Activated CD4-positive, CD25-positive, alpha-beta regulatory T cell (primary cell): ENCODE results near the gene GNLY.
"Not testable (repeated sequence)": the region's sequence is repeated elsewhere in the genome, so short reads cannot be mapped to it uniquely, and the experiment has no call there.

Experiments used
- DNase-seq, 4 experiments: peaks; one replicate each; lab custom pipeline; 2025; lab: John Stamatoyannopoulos, UW

Gene GNLY

DNA sequence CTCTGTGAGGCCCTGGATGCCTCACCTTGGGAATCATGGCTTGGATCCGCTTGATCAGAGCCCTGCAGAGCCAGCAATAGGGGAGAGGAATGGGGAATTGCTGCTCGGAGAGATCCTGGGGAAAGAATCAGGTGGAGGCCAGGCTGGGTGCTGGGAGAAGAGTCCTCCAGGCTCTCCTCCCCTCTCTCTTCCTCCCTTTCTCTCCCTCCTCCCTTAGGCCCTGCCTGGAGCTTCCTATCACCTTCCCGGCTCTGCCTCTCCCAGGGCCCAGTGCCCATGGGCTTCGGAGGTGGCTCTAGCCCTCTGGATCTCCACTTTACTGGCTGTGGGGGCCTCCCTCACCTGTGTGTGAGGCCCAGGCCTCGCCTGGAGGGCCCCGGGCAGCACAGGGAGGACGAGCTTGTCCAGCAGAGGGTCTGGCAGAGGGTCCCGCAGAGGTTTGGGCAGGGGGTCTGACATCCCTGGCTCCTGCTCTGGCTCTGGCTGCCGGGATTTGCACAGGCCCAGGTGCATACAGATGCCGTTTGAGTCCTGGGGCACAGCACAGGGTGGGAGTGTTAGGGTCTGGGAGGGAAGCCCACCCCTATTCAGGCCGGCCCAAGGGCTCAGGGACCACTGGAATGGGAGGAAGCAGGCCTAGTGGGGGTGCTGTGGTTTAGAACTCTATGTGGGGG is 28.8 kb upstream of the GNLY start:
- no peak for DNase-seq

DNA sequence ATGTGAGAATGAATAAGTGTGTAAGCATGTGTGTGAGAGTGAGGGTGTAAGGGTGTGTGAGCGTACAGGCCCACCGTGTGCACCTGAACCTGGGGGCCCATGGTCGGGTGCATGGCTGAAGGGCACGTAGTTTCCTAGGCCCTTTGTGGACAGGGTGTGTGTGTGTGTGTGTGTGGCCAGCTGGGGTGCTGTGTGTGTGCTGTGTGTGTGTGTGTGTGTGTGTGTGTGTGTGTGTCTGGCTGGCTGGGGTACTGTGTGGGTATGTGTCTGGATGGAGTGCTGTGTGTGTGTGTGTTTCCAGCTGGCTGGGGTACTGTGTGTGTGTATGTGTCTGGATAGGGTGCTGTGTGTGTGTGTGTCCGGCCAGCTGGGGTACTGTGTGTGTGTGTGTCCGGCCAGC is 28.1 kb upstream of the GNLY start:
- no peak for DNase-seq

DNA sequence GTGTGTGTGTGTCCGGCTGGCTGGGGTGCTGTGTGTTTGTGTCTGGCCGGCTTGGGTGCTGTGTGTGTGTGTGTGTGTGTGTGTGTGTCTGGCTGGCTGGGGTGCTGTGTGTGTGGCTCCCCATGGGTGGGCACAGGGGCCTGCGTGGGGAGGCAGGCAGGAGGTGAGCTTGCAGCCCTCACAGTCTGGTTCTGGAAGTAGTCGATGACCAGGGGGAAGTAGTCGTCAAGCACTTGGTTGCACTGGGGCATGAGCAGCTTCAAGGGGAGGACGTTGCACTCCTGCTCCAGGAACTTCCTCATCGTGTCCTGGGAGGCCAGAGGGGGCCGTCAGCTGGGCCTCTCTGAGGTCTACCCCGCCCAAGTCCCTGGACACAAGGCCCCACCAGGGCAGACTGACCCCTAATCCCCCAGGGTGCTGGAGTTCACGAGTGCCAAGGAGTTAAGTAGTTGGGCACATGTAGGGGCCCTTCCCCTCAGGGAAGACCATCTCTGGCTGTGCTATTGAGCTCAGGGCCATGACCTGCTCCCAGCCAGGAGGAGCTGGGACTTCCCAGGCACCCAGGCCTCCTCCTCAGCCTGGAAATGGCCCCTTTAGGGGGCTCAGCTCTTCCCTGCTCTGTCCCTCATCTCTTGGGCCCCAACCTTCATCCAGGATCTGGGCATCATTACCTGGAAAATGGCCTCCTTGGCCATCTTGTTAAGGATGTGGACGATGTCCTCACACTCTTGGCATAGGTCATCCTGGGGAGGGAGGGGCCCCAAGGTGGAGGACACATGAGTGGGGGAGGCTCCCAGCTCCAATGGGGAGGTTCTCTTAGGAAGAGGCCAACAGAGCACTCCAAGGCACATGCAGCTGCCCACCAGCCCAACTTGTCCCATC is 27.5 kb upstream of the GNLY start:
- no peak for DNase-seq

DNA sequence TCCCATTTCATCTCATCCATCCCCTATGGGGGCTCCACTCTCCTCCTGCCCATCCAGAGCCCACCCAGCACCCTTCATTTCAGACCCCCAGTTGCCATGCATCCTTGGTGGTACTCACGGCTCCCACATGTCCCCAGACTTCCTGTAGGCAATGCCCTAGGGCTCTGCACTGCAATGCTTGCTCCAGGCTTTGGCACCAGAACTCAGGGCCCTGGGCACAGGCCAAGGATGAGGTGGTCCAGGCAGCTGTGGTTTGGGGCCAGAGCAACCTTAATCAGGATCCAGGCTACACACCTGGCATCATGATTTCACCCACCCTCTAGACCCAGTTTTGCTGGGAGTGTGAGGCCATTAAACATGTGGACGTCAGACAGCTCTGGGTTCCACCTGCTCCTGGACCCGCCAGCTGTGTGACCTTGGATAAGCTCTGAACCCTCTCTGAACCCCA is 26.6 kb upstream of the GNLY start:
- DNase-seq, result no peak

GRCh38 chr2:85668009-85668856 is 25.9 kb upstream of the GNLY start, which contains the start of gene SFTPB:
SFTPB (minus strand) TSS chr2:85668199; CDS start chr2:85668183, 16 bp downstream.
- DNase-seq, result no peak

- no peak for DNase-seq
These were observed 25.4 kb upstream of the GNLY start for GRCh38 chr2:85668857-85669142.

DNA sequence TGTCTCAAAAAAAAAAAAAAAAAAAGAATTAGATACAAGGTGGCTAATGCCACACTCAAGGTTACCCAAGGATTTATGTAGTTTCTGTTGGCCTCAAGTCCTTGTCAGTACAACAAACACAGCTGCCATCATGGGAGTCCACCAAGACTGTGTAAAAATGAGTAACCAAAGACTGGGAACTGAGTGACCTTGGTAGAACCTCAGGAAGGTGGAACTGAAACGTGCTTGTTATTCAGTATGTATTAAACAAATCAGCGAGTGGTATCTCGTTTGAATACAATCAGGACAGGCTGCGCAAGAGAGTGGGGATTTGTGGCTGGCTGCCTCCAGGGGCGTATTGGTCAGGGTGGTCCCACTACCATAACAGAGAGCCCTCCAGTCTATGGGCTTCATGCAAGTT is 24.6 kb upstream of the GNLY start:
- DNase-seq, result no peak

- DNase-seq, result not testable (repeated sequence)
These were observed 23.7 kb upstream of the GNLY start for GRCh38 chr2:85670416-85670815.

- no peak for DNase-seq
These were observed 21.7 kb upstream of the GNLY start for GRCh38 chr2:85672456-85672855.

DNA sequence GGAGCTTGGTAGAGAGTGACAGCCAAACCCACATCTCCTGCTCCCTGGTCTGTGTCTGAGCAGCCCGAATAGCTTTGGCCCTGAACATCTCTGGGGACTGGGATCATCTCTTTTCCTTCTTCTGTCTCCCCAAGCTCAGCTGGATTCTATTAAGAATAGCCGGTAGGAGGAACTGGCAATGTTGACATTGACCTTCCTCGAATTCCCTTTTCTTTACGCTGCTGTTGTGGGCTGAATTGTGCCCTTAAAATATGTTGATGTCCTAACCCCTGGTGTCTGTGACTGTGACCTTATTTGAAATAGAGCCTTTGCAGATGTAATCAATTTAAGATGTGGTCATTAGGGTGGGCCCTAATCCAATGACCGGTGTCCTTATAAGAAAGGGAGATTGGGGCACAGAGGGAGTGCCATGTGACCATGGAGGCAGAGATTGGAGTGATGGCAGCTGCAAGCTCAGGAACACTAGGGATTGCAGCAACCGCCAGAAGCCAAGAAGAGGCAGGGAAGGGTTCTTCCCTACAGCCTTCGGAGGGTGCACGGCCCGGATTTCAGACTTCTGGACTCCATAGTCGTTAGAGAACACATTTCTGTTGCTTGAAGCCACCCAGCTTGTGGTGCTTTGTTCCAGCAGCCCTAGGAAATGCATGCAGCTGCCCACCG is 20.3 kb upstream of the GNLY start:
- DNase-seq, result no peak

DNA sequence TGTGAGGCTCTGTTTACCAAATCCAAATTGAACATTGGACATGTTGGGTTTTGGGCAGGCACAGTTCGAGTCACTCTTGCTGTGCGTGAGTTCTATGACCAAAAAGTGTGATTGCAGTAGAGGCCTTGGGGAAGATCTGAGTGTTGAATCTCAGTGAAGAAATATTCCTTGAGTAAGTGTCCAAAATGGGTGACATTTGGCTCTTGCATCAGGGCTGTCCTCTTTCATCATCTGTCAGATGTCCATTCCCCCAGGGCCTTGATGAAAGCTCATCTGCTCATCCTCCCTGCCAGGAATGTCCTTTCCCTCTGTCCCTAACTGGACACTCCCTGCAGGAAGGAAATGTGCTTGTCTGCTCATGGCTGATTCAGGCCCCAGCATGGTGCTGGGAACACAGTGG is 19.7 kb upstream of the GNLY start:
- no peak for DNase-seq

DNA sequence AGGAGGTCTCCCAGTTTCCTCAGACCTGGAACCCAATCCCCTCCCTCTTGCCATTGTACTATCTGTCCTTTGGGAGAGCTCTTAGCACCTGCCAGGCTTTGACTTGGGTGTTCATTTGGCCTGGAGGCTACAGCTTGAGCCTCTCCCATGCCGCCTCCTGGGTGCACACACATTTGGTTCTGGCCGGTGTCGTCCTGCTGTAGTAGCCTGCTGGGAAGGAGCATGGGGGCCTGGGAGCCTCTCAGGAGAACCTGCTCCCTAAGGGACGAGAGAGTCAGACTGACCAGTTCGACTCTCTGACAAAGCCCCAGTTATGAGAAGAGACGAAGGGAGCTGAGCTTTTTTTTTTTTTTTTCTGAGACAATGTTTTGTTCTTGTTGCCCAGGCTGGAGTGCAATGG is 18.7 kb upstream of the GNLY start:
- DNase-seq, result no peak

DNA sequence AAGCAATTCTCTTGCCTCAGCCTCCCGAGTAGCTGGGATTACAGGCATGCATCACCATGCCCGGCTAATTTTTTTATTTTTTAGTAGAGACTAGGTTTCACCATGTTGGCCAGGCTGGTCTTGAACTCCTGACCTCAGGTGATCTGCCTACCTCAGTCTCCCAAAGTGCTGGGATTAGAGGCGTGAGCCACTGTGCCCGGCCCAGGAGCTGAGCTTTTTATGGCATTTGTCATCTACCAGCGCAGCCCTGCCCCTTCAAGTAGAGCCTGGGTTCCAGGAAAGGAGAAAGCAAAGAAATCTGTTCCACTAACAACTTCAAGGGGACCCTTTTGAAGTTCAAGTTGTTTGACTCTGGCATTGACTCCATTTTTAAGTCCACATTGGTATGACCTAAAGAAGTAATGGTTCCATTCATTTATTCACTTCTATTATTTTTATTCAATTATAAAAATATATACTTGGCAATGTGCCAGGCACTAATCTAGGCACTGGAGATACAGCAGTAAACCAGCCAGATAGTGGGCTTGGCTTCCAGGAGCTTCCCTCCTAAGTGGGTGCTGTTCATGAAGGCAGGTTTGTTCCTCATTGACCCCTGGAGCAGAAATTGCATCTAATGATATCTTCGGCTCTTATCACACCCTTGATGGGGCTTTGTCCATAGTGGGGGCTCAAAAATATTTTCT is 18.2 kb upstream of the GNLY start:
- DNase-seq, result no peak

DNA sequence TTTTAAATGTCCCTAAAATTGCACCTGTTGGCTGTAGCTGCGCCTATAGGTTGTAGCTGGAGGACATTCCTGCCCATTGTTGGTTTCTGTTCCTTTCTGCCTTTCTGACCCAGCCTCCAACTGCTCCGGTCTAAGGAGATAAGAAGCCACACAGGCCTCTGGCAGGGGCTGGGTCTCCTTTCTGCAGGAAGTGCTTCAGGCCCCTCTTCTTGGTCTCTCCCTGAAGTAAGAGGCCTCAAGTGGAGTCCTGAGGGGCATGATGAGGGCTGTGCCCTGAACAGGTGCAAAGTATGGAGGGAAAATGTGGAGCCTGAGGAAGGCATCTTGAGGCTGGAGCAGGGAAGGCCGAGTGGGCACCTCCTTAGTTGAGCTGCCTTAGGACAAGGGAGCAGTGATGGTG is 15.8 kb upstream of the GNLY start:
- no peak for DNase-seq

DNA sequence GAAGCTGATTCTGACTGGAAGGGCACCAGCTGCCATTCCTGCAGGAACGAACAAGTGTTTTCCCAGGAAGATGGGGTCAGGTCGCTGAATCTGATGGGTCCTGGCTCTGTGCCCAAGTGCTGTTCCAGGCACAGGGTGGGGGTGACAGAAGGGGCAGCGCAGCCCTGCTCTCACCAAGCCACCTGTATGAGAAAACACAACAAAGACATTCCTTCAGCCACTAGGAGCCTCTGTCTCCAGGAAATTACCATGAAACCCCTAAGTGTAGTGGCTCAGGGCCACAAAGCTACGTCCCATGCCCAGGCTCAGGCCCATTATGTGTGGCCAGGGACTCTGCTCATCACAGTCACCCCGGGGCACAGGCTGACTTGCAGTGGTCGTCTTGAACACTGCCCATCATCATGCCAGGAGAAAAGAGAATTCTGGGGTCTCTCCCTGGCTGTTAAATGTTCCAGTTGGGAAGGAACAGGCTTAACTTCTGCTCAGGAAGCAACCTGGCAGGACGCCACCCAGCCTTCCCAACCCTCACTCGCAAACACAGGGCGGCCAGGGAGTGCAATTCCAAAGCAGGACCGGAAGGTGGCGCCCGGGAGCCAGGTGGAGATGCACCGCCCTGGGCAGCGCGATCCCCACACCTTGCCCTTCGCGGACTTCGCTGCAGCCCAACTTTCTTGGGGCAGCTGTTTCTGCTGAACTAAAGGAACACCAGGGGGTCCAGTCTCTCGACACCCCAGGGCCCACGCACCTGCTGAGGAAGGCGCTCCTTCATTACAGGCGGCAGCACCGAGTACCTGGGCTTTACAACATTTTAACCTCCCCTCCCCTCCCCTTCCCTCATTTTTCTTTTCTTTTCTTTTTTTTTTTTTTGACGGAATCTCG is 15.1 kb upstream of the GNLY start:
- peak; percentile 47 to 69 (median 58) for DNase-seq

DNA sequence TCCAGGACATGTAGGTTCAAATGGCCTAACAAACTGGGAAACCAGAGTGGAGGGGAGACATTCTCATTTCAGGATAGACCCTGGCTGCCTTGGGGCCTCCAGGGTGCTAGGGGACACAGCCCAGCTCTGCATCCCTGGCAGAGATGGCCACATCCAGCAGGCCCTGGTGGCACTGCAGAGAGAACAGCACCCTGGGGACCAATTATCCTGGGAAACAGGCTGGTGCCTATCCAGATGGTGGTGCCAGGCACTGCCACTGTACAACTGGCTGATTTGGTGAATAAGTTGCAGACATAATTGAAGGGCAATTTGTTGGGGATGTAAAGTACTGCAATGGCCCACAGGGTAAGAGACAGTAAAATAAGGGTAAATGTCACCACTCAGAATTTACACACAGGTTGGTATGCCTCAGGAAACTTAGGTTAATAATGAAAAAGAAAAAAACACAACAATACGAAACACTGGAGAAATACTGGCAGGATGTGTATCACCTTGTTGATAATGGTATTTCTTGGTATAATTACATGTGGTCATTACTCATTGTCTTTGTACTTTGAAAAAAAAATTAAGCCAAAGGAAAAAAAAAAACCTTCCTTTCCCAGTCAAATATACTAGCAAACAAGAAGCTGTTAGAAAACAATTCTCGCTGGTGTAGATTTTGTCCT is 13.3 kb upstream of the GNLY start:
- no peak for DNase-seq

GRCh38 chr2:85681372-85681763 is 12.8 kb upstream of the GNLY start:
- no peak for DNase-seq

DNA sequence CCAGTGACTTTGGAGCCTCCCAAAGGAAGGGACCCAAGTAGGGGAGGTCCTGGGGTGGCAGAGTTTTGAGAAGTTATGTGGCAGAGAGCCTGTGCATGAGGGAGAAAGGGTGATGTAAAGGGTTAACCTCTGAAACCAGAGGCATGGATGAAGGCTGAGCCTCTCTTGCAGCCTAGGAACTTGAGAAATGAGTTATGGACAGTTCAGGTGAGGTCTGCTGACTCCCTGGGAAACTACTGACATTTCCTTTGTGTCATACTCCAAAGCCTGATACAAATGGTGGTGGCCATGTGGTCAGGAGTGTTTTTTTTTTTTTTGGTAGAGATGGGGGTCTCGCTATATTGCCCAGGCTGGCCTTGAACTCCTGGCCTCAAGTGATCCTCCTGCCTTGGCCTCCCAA is 12.4 kb upstream of the GNLY start:
- DNase-seq, result no peak

GRCh38 chr2:85682378-85682777 is 11.8 kb upstream of the GNLY start:
- no peak for DNase-seq

GRCh38 chr2:85684380-85684779 is 9.8 kb upstream of the GNLY start:
- no peak for DNase-seq
